Panc1 (cell line): Measurements from ENCODE around the gene C5orf58.

Experiments
- POLR2AphosphoS5 ChIP-seq: IDR thresholded peaks from 2 replicates; pipeline ENCODE4 v1.6.1; 2012; ENCODE audit warnings: mild to moderate bottlenecking, low read depth, low read length, moderate library complexity
- TF ChIP-seq, protein P1 (sequence below): fragments of 450-650 bp; IDR thresholded peaks from 2 replicates; pipeline ENCODE4 v1.5.1; 2017; ENCODE audit warnings: mild to moderate bottlenecking

DNA sequence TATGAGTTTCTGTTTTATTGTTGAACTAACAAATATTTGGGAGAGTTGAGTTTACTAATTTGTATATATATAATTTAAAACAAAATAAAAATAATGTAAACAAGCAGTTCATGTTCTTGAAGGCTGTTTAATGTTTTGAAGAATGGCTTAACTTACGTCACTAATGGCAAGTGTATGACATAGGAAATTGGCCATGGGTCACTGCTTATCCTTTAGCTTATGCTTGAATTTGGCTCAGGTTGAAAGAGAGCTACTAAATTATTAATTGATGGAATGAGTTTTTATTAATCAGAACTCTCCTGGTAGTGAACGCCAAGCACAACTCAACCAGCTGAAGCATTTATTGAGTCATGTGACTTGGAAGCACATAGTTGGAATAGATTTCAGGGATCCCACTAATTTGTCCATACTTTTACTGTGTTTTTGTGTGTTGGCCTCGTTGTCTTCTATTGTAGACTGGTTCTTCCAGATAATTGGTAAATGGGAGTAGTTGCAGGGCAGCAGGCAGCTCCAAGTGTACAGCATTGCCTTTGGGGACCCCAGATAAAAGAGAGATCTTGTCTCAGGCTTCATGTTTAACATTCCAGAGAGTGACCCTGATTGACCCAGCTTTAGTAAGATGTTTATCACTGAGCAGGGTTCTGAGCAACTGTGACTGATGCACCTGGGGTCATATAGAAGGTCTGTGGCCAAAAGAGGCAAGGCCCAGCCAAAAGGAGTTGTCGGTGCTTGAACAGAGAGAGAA, 13.5 kb downstream of the C5orf58 start:
- TF ChIP-seq POLR2AphosphoS5, result no peak
- TF ChIP-seq, protein P1, sequence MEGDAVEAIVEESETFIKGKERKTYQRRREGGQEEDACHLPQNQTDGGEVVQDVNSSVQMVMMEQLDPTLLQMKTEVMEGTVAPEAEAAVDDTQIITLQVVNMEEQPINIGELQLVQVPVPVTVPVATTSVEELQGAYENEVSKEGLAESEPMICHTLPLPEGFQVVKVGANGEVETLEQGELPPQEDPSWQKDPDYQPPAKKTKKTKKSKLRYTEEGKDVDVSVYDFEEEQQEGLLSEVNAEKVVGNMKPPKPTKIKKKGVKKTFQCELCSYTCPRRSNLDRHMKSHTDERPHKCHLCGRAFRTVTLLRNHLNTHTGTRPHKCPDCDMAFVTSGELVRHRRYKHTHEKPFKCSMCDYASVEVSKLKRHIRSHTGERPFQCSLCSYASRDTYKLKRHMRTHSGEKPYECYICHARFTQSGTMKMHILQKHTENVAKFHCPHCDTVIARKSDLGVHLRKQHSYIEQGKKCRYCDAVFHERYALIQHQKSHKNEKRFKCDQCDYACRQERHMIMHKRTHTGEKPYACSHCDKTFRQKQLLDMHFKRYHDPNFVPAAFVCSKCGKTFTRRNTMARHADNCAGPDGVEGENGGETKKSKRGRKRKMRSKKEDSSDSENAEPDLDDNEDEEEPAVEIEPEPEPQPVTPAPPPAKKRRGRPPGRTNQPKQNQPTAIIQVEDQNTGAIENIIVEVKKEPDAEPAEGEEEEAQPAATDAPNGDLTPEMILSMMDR, result no peak
